Hepatocyte (in vitro differentiated cells): ENCODE measurements around the gene MOCS1.

Experiments
- CTCF ChIP-seq: fragments of 200-600 bp; sonication (generic); IDR thresholded peaks from 2 replicates; pipeline ENCODE4 v1.5.1; 2016; ENCODE audit warnings: antibody characterized with exemption, mild to moderate bottlenecking; ENCODE audit not compliant: poor library complexity
- EZH2 ChIP-seq: fragments of 200-600 bp; sonication (generic); IDR thresholded peaks from 2 replicates; pipeline ENCODE4 v1.6.1; 2016; ENCODE audit warnings: antibody characterized with exemption, mild to moderate bottlenecking, borderline replicate concordance
- EZH2phosphoT487 ChIP-seq: fragments of 200-600 bp; sonication (generic); IDR thresholded peaks from one replicate; pipeline ENCODE4 v1.6.1; 2018; ENCODE audit warnings: antibody characterized with exemption, mild to moderate bottlenecking, low read depth, moderate library complexity; ENCODE audit not compliant: unreplicated experiment, severe bottlenecking

GRCh38 chr6:39973661-39974060 is 39.4 kb upstream of the MOCS1 start:
- TF ChIP-seq CTCF, result no peak
- no peak for TF ChIP-seq EZH2phosphoT487
- TF ChIP-seq EZH2, result no peak
